Tibial nerve (tissue), 4 donors: ENCODE measurements around the gene CFAP43. TPM values are rescaled to one million over a fixed set of nuclear protein-coding genes. Genes with fewer than 3 reads are reported as not detected.

Experiments used
- DNase-seq, 2 donors: peaks; one replicate each; pipeline ENCODE4 v3.0.0-alpha.2; 2019; ENCODE audit warnings: low spot score in 2 of 2
- H3K27ac ChIP-seq, 4 donors: fragments of 200-600 bp; sonication (generic) in 3 of 4; one replicate each; pipeline ENCODE4 v1.5.1; 2017 to 2019; ENCODE audit warnings: mild to moderate bottlenecking in 1 of 4
- H3K27me3 ChIP-seq, 2 donors: fragments of 200-600 bp; sonication (generic) in 1 of 2; one replicate each; pipeline versions ENCODE4 v1.5.1 to v1.6.0; 2017 to 2019
- H3K36me3 ChIP-seq, 3 donors: fragments of 200-600 bp; sonication (generic); one replicate each; pipeline ENCODE4 v1.5.1; 2018 to 2019
- H3K4me1 ChIP-seq, 4 donors: fragments of 200-600 bp; sonication (generic) in 3 of 4; one replicate each; pipeline ENCODE4 v1.5.1; 2017 to 2019
- H3K4me3 ChIP-seq, 4 donors: fragments of 200-600 bp; sonication (generic) in 3 of 4; one replicate each; pipeline ENCODE4 v1.5.1; 2017 to 2019; ENCODE audit warnings: mild to moderate bottlenecking in 1 of 4, moderate library complexity in 1 of 4
- H3K9me3 ChIP-seq, 4 donors: fragments of 200-600 bp; sonication (generic) in 3 of 4; one replicate each; pipeline ENCODE4 v1.5.1; 2017 to 2019
- CTCF ChIP-seq, 5 experiments: fragments of 200-600 bp in 3 of 5; fragments of 450-650 bp in 2 of 5; sonication (generic) in 3 of 5; IDR thresholded peaks; one replicate each; pipeline ENCODE4 v1.5.1; 2016 to 2019; ENCODE audit warnings: antibody characterized with exemption in 5 of 5, mild to moderate bottlenecking in 3 of 5, moderate library complexity in 2 of 5
- EP300 ChIP-seq, 2 donors: sonication (generic); formaldehyde crosslinking; IDR thresholded peaks; one replicate each; pipeline ENCODE4 v1.6.1; 2017; ENCODE audit warnings: antibody characterized with exemption in 2 of 2, mild to moderate bottlenecking in 1 of 2
- POLR2A ChIP-seq, 2 donors: fragments of 450-650 bp; IDR thresholded peaks; one replicate each; pipeline ENCODE4 v1.6.1; 2017; ENCODE audit warnings: antibody characterized with exemption in 2 of 2, mild to moderate bottlenecking in 2 of 2, moderate library complexity in 2 of 2
- WGBS, 2 donors: methylation state at CpG; one replicate each; pipeline ENCODE4 v1.1.5; 2018; 5-methylcytosine and 5-hydroxymethylcytosine counted together
- small RNA-seq: library from RNA; depleted of rRNA; stranded (forward); fragments of <200 nt; gene quantifications from one replicate; pipeline ENCODE3, GENCODE V24; 2016
- total RNA-seq, 4 donors: library from RNA; depleted of rRNA; stranded (reverse); fragments of >200 nt; gene quantifications; one replicate each; pipeline ENCODE4 v1.1.0, GENCODE V29; 2016

Gene CFAP43
- total RNA-seq, 4 donors from 2014 or later = 0.30 to 4.3 (median 2.5) TPM

- Histone ChIP-seq H3K36me3 (no peaks in the 10 kb centered on the region), H3K27ac (no peak overlapping the region), H3K27me3 (no peaks in the 10 kb centered on the region), H3K9me3 (no peaks in the 10 kb centered on the region), H3K4me1 (no peaks in the 10 kb centered on the region), H3K4me3 (no peak overlapping the region)
- DNase-seq = no peak
- TF ChIP-seq POLR2A (IDR thresholded peaks at IDR 0.05) = no peak
- 71 to 73% methylated on average over 5 of the region's 5 CpGs for WGBS, 2 donors
Observed at GRCh38 chr10:104084482-104085142, 147.6 kb downstream of the CFAP43 start.

GRCh38 chr10:104081998-104082397 lies 150.2 kb downstream of the CFAP43 start:
- H3K9me3 ChIP-seq = no peaks in the 10 kb centered on the region
- no peak for DNase-seq
- H3K27me3 ChIP-seq = no peaks in the 10 kb centered on the region
- 66 to 69% methylated on average over 5 of the region's 5 CpGs for WGBS, 2 donors
- H3K4me3 ChIP-seq = no peak overlapping the region
- H3K27ac ChIP-seq = no peak overlapping the region
- peaks cover 0 to 9% (median 0%) of the 10 kb centered on the region in 4 donors for H3K4me1 ChIP-seq
- H3K36me3 ChIP-seq = no peaks in the 10 kb centered on the region
- no peak for TF ChIP-seq EP300 (IDR thresholded peaks at IDR 0.05)
- TF ChIP-seq POLR2A (IDR thresholded peaks at IDR 0.05) = no peak
- TF ChIP-seq CTCF (IDR thresholded peaks at IDR 0.05) = no peak

GRCh38 chr10:104080762-104081161 lies 151.4 kb downstream of the CFAP43 start:
- Histone ChIP-seq H3K9me3 (no peaks in the 10 kb centered on the region), H3K27me3 (no peaks in the 10 kb centered on the region), H3K4me1 (peaks cover 0 to 17% (median 2%) of the 10 kb centered on the region in 4 donors), H3K4me3 (no peak overlapping the region), H3K27ac (no peak overlapping the region), H3K36me3 (no peaks in the 10 kb centered on the region)
- no peak for DNase-seq
- WGBS, 2 donors = 33 to 52% methylated on average over 1 of the region's 1 CpG
- TF ChIP-seq EP300 (IDR thresholded peaks at IDR 0.05) (no peak), CTCF (IDR thresholded peaks at IDR 0.05) (peak in 1 of 5 experiments; percentile 41)

Small RNA genes within 50 kb of the gene (small RNA-seq; reads per million reads assigned to genes)
- gene MIR4482 (0.75 reads per million), gene MIR609 (not detected)

Other genes starting within 250 kb of the CFAP43 start
- gene COL17A1, start 146.5 kb downstream of the CFAP43 start, total RNA-seq = under 1 TPM in 3 of 4 donors, not detected in 1; under 0.01 to 0.59 (median 0.22) TPM
- gene SFR1, start 110.2 kb downstream of the CFAP43 start, total RNA-seq = 10 to 100 TPM in 2 of 4 donors, 1 to 10 TPM in 2; 4.7 to 26.2 (median 8.4) TPM
- gene GSTO1, start 22.5 kb upstream of the CFAP43 start, total RNA-seq = 10 to 100 TPM; 51.6 to 84.6 (median 68.1) TPM
- 1 to 10 TPM in 2 of 4 donors, under 1 TPM in 2; 0.30 to 1.7 (median 1.0) TPM for gene GSTO2, start 36.8 kb upstream of the CFAP43 start, total RNA-seq
- 10 to 100 TPM; 22.6 to 58.2 (median 39.9) TPM for gene ITPRIP, start 106.1 kb upstream of the CFAP43 start, total RNA-seq
- gene CFAP58, start 121.5 kb upstream of the CFAP43 start, total RNA-seq = under 1 TPM in 2 of 4 donors, not detected in 2; 0.20 to 0.21 TPM